GM19099 (cell line): Measurements from ENCODE around the gene FGA.

Experiments
- POLR2A ChIP-seq: IDR thresholded peaks from 3 replicates; pipeline ENCODE4 v1.6.1; 2011; ENCODE audit warnings: low read depth; ENCODE audit not compliant: insufficient read length; ENCODE audit errors: extremely low read depth

The FGA gene

DNA sequence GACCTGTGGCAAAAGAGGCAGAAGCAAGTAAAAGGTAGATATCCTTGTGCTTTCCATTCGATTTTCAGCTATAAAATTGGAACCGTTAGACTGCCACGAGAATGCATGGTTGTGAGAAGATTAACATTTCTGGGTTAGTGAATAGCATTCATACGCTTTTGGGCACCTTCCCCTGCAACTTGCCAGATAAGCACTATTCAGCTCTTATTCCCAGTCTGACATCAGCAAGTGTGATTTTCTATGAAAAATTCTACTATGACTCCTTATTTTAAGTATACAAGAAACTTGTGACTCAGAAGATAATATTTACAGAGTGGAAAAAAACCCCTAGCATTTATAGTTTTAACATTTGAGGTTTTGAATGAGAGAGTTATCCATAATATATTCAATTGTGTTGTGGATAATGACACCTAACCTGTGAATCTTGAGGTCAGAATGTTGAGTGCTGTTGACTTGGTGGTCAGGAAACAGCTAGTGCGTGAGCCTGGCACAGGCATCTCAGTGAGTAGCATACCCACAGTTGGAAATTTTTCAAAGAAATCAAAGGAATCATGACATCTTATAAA lies 23.8 kb downstream of the FGA start:
- TF ChIP-seq POLR2A, result no peak

DNA sequence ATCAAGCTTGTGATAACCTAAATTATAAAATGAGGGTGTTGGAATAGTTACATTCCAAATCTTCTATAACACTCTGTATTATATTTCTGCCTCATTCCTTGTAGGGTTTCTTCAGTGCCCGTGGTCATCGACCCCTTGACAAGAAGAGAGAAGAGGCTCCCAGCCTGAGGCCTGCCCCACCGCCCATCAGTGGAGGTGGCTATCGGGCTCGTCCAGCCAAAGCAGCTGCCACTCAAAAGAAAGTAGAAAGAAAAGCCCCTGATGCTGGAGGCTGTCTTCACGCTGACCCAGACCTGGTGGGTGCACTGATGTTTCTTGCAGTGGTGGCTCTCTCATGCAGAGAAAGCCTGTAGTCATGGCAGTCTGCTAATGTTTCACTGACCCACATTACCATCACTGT lies 24.8 kb downstream of the FGA start:
- TF ChIP-seq POLR2A, result no peak

DNA sequence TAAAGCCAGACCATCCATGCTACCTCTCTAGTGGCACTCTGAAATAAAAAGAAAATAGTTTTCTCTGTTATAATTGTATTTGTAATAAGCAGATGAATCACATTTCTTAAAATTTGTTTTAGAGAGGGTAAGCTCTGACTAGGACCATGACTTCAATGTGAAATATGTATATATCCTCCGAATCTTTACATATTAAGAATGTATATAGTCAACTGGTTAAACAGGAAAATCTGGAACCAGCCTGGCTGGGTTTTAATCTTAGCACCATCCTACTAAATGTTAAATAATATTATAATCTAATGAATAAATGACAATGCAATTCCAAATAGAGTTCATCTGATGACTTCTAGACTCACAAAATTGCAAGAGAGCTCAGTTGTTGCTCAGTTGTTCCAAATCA lies 26.2 kb downstream of the FGA start:
- TF ChIP-seq POLR2A, result no peak

DNA sequence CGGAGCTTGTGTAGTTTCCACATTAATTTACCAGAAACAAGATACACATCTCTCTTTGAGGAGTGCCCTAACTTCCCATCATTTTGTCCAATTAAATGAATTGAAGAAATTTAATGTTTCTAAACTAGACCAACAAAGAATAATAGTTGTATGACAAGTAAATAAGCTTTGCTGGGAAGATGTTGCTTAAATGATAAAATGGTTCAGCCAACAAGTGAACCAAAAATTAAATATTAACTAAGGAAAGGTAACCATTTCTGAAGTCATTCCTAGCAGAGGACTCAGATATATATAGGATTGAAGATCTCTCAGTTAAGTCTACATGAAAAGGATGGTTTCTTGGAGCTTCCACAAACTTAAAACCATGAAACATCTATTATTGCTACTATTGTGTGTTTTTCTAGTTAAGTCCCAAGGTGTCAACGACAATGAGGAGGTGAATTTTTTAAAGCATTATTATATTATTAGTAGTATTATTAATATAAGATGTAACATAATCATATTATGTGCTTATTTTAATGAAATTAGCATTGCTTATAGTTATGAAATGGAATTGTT lies 27.8 kb downstream of the FGA start, which contains the start of gene FGB:
Gene FGB (plus strand): TSS at position 315 of the 558 bp plus-strand sequence. CDS start 8 bp downstream, at position 323.
- no peak for TF ChIP-seq POLR2A

DNA sequence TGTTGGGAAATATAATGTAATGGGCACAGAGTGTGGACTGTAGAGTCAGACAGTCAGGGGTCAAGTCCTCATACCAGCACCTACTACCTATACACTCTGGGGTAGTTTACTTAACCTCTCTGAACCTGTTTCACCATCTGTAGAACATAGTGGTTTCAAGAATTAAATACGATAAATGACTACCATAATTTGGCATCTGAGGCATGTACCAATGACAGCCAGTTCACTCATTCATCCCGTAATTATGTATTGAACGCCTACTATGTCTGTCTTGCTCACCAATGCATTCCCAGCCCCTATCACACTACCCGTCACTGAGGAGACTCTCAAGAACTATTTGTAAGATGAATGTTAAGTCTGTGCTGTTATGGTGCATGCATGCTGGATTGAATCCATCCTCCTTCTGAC lies 29.7 kb downstream of the FGA start:
- TF ChIP-seq POLR2A, result no peak

DNA sequence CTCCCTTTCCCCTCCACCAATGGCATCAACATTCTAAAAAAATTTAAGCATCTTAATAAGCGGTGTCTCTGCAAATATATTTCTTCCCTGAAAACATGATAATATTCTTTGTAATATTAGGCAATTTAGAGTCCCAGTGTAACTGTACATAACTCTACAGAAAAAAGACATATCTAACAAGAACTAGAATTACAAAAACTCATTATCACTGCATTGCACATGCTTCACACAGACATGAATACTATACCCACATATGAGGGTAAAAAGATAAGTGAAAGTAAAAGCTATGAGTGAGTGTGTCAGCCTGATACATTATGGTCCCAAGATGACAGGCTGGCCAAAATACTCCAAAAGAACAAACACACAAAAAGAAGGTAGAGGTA lies 30.1 kb downstream of the FGA start:
- TF ChIP-seq POLR2A, result no peak

DNA sequence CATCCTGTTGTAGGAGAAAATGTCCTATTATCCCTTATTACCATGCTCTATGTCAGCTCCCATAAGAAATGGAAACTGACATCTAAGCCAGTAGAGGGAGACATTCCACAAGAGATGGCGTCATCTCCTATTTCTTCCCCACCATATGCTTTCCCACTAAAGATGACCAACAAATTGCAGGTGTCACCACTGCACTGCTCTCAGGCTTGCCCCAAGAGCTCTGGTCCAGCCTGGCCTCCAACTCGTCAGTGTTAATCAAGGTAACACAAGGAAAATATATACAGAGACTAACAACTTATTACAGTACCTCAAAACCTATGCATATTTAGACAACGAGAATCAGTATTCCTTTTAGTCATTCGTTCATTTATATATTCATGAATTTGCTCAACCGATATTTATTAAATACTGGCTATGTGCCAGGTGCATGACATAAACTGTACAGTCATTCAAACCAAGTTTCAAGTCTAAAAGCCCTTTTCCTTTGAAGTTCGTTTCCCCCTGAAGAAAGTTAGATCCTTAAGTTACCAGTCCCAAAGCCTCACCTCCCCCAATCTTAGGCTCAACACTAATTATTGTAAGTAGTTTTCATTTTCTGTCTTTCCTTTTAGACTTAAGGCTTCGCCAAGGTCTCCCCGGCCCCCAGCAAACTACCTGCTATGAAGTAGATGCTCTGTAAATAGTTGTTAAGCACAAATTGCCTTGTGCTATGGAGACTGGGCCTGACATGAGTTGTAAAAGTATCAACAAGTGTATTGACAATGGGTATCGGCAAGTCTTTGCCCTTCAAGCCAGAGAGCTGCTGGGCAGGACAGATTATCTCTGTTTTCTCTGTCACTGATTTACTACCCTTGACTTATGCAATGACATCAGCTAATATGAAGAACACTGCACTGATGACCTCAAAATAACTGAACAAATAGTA lies 30.8 kb downstream of the FGA start:
- no peak for TF ChIP-seq POLR2A

DNA sequence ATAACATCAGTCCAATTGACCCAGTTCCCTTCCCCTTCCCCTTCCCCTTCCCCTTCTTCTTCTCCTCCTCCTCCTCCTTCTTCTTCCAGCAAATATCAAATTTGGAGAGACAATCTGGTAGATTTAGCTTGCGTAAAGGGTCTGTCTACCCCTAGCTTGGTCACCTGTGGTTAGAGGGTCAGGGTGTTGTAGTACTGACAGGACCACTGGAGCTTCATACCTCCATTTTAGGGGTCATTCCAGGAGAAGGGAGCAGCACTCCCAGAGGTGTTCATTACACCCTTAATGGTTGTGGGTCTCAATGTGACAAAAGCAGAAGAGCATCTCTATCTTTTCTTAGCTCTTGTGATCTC lies 31.4 kb downstream of the FGA start:
- no peak for TF ChIP-seq POLR2A

DNA sequence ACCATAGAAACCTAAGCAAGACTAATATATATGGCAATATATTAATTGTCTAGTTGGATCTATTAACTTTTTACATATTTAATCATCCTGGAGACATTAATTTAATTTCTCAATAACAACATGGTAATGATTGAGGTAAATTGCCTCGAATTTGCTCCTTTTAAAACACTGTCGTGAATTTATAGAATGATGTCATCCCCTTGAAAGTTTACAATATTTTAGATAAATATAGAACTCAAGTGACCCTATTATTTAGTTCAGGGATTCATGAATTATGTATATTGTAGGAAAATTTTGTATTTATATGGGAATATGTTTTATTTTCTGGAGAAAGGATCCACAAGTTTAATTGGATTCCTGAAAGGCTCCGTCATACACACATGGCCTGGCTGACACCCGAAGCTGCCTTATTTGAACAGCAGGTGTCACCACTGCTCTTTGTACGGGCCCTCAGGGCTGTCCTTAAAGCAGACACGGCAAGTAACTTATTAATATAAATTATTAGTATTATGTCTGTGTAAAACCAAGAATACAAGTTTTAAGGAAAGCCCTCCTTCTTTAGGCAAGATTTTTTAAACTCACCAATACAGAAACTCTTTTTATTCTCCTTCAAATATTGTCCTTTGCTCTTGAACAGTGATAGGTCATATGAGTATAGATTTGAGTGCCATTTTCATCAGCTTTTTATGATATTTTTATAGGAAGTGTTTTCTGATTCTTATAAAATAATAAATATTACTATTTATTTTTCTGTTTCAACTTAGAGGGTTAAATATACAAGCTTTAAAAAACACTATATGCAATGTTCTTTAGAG lies 38.5 kb downstream of the FGA start:
- no peak for TF ChIP-seq POLR2A

DNA sequence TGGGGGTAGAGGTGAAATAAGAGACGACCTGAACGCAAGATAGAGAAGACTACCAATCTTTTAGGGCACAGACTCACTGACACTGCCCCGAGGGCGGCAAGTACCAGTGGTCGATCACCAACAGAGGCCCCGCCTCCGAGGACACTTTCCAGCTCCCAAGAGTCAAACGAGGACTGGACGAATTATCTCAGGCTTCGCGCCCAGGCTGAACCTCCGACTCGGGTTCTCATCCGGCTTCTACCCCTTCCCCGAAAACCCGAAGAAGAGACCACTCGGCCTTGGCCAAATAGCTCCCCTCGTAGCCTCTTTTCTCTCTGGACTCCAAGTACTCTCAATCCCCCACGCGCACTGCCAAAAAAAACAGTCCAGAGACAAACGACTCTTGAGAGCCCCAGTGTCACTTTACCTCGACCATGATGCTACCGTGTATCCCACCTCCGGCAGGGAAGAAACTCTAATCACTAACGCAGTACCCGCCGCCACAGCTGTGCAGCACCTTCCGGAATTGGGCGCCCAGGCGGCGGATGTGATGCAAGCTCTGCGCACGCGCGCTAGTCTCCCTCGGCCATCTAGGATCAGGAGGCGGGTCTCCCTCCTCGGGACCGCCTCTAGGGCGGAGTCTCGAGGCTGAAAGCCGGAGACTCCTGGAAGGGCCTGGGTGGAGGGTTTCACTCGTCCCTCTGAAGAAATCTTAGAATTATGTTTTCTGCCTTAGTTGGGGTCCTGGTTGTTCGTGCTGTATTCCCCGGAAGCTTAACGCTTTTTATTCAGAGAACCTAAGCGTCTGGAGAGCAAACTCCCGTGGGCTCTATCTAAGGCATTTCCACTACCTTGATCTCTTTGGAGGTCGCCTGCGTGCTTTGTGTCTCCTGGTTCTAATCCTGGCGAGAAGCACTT lies 40.4 kb downstream of the FGA start, which contains the start of gene PLRG1:
Gene PLRG1 (minus strand): TSS at position 507 of the 897 bp plus-strand sequence. CDS start 92 bp downstream, at position 415.
- peak; percentile 87 for TF ChIP-seq POLR2A

DNA sequence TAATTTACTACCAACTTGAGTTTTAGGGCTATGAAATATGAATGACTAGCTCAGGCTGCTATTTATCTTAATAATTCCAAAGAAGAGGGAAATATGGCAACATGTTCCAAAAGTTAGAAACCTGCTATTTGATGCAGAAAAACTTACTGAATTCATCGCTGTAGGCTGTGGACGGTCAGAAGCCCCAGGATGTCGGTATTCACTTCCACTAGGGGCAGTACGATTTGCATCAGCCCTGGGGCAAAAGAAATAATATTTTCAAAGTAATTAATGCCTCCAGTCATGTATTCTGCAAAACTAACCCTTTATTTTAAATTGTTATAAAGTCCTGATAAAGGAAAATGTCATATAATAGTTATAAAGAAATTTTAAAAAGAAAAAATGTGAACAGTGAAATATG lies 44.9 kb downstream of the FGA start:
- no peak for TF ChIP-seq POLR2A

DNA sequence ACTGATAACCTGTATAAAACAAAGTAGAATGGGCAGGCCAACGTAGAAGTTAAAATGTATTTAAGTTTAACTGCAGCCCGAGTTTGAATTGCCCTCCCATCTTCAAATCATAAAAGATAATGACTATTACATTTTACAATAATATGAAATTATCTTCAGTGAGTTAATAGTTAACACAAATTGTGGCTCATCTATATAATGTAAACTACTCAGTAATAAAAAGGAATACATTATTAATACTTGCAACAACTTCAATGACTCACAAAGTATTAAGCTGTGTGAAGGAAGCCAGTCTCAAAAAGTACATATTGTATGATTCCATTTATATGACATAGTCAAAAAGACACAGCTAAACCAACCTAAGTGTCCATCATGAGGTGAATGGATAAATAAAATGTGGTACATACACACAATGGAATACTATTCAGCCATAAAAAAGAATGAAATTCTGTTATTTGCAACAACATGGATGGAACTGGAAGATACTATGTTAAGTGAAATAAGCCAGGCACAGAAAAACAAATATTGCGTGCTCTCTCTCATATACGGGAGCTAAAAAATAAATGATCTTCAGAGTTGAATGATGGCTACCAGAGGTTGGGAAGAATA lies 48.2 kb downstream of the FGA start:
- TF ChIP-seq POLR2A, result no peak
